Rectal smooth muscle tissue (tissue), 1 donor: Measurements from ENCODE around the gene HAUS5.

Experiments used
- H3K27ac ChIP-seq: one replicate; pipeline ENCODE4 v1.7.0; 2013; ENCODE audit warnings: low read depth, low read length, inconsistent platforms
- H3K27me3 ChIP-seq: one replicate; pipeline ENCODE4 v1.7.0; 2013; ENCODE audit warnings: low read length; ENCODE audit not compliant: control insufficient read depth, insufficient read depth
- H3K36me3 ChIP-seq: one replicate; pipeline ENCODE4 v1.7.0; 2013; ENCODE audit warnings: low read length; ENCODE audit not compliant: control insufficient read depth, insufficient read depth
- H3K4me1 ChIP-seq: one replicate; pipeline ENCODE4 v1.7.0; 2013; ENCODE audit warnings: low read length; ENCODE audit not compliant: control insufficient read depth, insufficient read depth
- H3K4me3 ChIP-seq: one replicate; pipeline ENCODE4 v1.7.0; 2013; ENCODE audit warnings: low read length
- H3K9ac ChIP-seq: one replicate; pipeline ENCODE4 v1.7.0; 2013; ENCODE audit warnings: low read length

The HAUS5 gene

GRCh38 chr19:35612559-35613321 is at the start of gene HAUS5:
HAUS5 (plus strand) TSS chr19:35612735; CDS start chr19:35612795, 60 bp downstream.
- Histone ChIP-seq H3K27ac (no peak within 1 kb of the TSS), H3K4me1 (peaks cover 2% of the 10 kb centered on the region), H3K9ac (peak within 1 kb of the TSS; percentile 6), H3K36me3 (peaks cover 6% of the 10 kb centered on the region), H3K4me3 (peak within 1 kb of the TSS; percentile 74), H3K27me3 (no peaks in the 10 kb centered on the region)

- Histone ChIP-seq H3K27me3 (peaks cover 18% of the 10 kb centered on the region), H3K36me3 (no peaks in the 10 kb centered on the region), H3K9ac (no peak overlapping the region), H3K4me1 (no peaks in the 10 kb centered on the region), H3K27ac (no peak overlapping the region), H3K4me3 (no peak overlapping the region)
Observed at GRCh38 chr19:35562776-35563175, 49.8 kb upstream of the HAUS5 start.

GRCh38 chr19:35563207-35563829 is 49.2 kb upstream of the HAUS5 start, which contains the start of gene ATP4A:
ATP4A (minus strand) TSS chr19:35563658; CDS start chr19:35563629, 29 bp downstream.
- Histone ChIP-seq H3K27ac (no peak within 1 kb of the TSS), H3K4me3 (no peak within 1 kb of the TSS), H3K27me3 (peaks cover 18% of the 10 kb centered on the region)

GRCh38 chr19:35565016-35565856 is 47.3 kb upstream of the HAUS5 start:
- no peaks in the 10 kb centered on the region for H3K36me3 ChIP-seq
- no peaks in the 10 kb centered on the region for H3K4me1 ChIP-seq
- peaks cover 10% of the 10 kb centered on the region for H3K27me3 ChIP-seq
- H3K27ac ChIP-seq, result no peak overlapping the region
- no peak overlapping the region for H3K9ac ChIP-seq
- H3K4me3 ChIP-seq, result no peak overlapping the region

More at GRCh38 chr19:35563207-35563829, 49.2 kb upstream of the HAUS5 start, which contains the start of gene ATP4A:
- Histone ChIP-seq H3K36me3 (no peaks in the 10 kb centered on the region), H3K9ac (no peak within 1 kb of the TSS), H3K4me1 (no peaks in the 10 kb centered on the region)

- Histone ChIP-seq H3K27ac (no peak overlapping the region), H3K27me3 (peaks cover 5% of the 10 kb centered on the region), H3K4me1 (no peaks in the 10 kb centered on the region), H3K4me3 (no peak overlapping the region), H3K9ac (no peak overlapping the region), H3K36me3 (no peaks in the 10 kb centered on the region)
Observed at GRCh38 chr19:35566738-35567137, 45.8 kb upstream of the HAUS5 start.

GRCh38 chr19:35569281-35569781 is 43.2 kb upstream of the HAUS5 start:
- Histone ChIP-seq H3K27ac (no peak overlapping the region), H3K36me3 (no peaks in the 10 kb centered on the region), H3K27me3 (peaks cover 5% of the 10 kb centered on the region), H3K4me1 (no peaks in the 10 kb centered on the region), H3K4me3 (no peak overlapping the region), H3K9ac (no peak overlapping the region)

- Histone ChIP-seq H3K4me3 (no peak overlapping the region), H3K36me3 (no peaks in the 10 kb centered on the region), H3K27ac (no peak overlapping the region), H3K9ac (no peak overlapping the region), H3K4me1 (no peaks in the 10 kb centered on the region), H3K27me3 (peaks cover 2% of the 10 kb centered on the region)
Observed at GRCh38 chr19:35571406-35571965, 41.0 kb upstream of the HAUS5 start.

- H3K9ac ChIP-seq, result no peak overlapping the region
- no peaks in the 10 kb centered on the region for H3K4me1 ChIP-seq
- no peaks in the 10 kb centered on the region for H3K36me3 ChIP-seq
- no peak overlapping the region for H3K27ac ChIP-seq
- H3K27me3 ChIP-seq, result no peaks in the 10 kb centered on the region
- H3K4me3 ChIP-seq, result no peak overlapping the region
Observed at GRCh38 chr19:35577918-35578317, 34.6 kb upstream of the HAUS5 start.

GRCh38 chr19:35578707-35579106 is 33.8 kb upstream of the HAUS5 start:
- H3K36me3 ChIP-seq, result no peaks in the 10 kb centered on the region
- no peaks in the 10 kb centered on the region for H3K27me3 ChIP-seq
- H3K4me3 ChIP-seq, result no peak overlapping the region
- no peak overlapping the region for H3K9ac ChIP-seq
- no peaks in the 10 kb centered on the region for H3K4me1 ChIP-seq
- no peak overlapping the region for H3K27ac ChIP-seq

- H3K27ac ChIP-seq, result no peak overlapping the region
- H3K4me3 ChIP-seq, result no peak overlapping the region
- no peaks in the 10 kb centered on the region for H3K4me1 ChIP-seq
- no peaks in the 10 kb centered on the region for H3K27me3 ChIP-seq
- H3K36me3 ChIP-seq, result no peaks in the 10 kb centered on the region
- H3K9ac ChIP-seq, result no peak overlapping the region
Observed at GRCh38 chr19:35582760-35583159, 29.8 kb upstream of the HAUS5 start.

- Histone ChIP-seq H3K27ac (no peak within 1 kb of the TSS), H3K4me1 (no peaks in the 10 kb centered on the region), H3K4me3 (no peak within 1 kb of the TSS), H3K27me3 (no peaks in the 10 kb centered on the region), H3K9ac (no peak within 1 kb of the TSS), H3K36me3 (no peaks in the 10 kb centered on the region)
Observed at GRCh38 chr19:35585848-35586247, 26.7 kb upstream of the HAUS5 start, which contains the start of gene PMIS2. PMIS2 (plus strand) TSS chr19:35586173; CDS start chr19:35586260, 87 bp downstream.

GRCh38 chr19:35587321-35587720 is 25.2 kb upstream of the HAUS5 start:
- Histone ChIP-seq H3K27ac (no peak overlapping the region), H3K27me3 (no peaks in the 10 kb centered on the region), H3K4me3 (no peak overlapping the region), H3K4me1 (no peaks in the 10 kb centered on the region), H3K36me3 (no peaks in the 10 kb centered on the region), H3K9ac (no peak overlapping the region)
